Pancreas (tissue), 10 donors: ENCODE data around the gene MORN4. TPM values are rescaled to one million over a fixed set of nuclear protein-coding genes. Genes with fewer than 3 reads are reported as not detected.

Source experiments
- ATAC-seq, 4 donors: fragments of 200-7000 bp; cut with Tn5 transposase; one replicate each; pipeline versions ENCODE4 v1.8.0 to v1.9.1; 2020; ENCODE audit warnings: mild to moderate bottlenecking in 4 of 4, moderate library complexity in 4 of 4
- DNase-seq, 6 donors: peaks; one replicate each; pipeline ENCODE4 v3.0.0-alpha.2; 2020
- FAIRE-seq: peaks from 2 replicates; lab custom pipeline; 2012; peaks lifted over from hg19 to GRCh38; lab: Jason Lieb, UNC
- H3K27ac ChIP-seq, 4 donors: fragments of 200-600 bp; sonication (generic); 1 replicate in 3 of 4; 2 replicates in 1 of 4; pipeline versions ENCODE4 v1.5.0 to v1.8.0; 2020
- H3K27me3 ChIP-seq, 4 donors: fragments of 200-600 bp; one replicate each; pipeline ENCODE4 v1.8.0; 2021
- H3K36me3 ChIP-seq, 3 donors: fragments of 200-600 bp; sonication (generic) in 1 of 3; one replicate each; pipeline versions ENCODE4 v1.5.0 to v1.8.0; 2020 to 2021
- H3K4me1 ChIP-seq, 3 donors: fragments of 200-600 bp; one replicate each; pipeline ENCODE4 v1.8.0; 2021
- H3K4me3 ChIP-seq, 4 donors: fragments of 200-600 bp; sonication (generic) in 2 of 4; one replicate each; pipeline versions ENCODE4 v1.5.0 to v1.8.0; 2020 to 2021
- H3K9me3 ChIP-seq, 4 donors: fragments of 200-600 bp; one replicate each; pipeline ENCODE4 v1.8.0; 2021
- WGBS, 2 donors: extraction: QIAGEN DNeasy Blood & Tissue Kit; methylation state at CpG; one replicate each; pipeline ENCODE4 v1.1.7; 2013; 5-methylcytosine and 5-hydroxymethylcytosine counted together
- intact Hi-C, 3 donors: fragments of 100-400 bp; cut with DNase I; formaldehyde crosslinking; loops; one replicate each; pipeline versions ENCODE4 v1.11.1 to v1.14.2; 2022
- polyA plus RNA-seq, 2 donors: library from polyadenylated mRNA; stranded (reverse); fragments of 200-250 nt; gene quantifications; one replicate each; pipeline ENCODE4 v1.2.3, GENCODE V29; 2013
- total RNA-seq, 6 donors: library from RNA; stranded (reverse); fragmentation: NEBNext Ultra II Directional in 4 of 6; extraction: Animal tissue kit (Norgen Biotek cat#: 25700) in 4 of 6; gene quantifications; one replicate each; pipeline versions ENCODE4 v1.2.1 to v1.2.4, GENCODE V29; 2021 to 2023
- TF ChIP-seq, protein P1 (sequence below), 4 donors: fragments of 200-600 bp; sonication (generic) in 3 of 4; IDR thresholded peaks; one replicate each; pipeline versions ENCODE4 v1.5.0 to v1.8.0; 2021; ENCODE audit warnings: antibody characterized with exemption in 4 of 4
- donor health status: healthy with polysubstance abuse.
- donor health status: DM: no; HTN: no; CAD: no; lungs with moderate emphysema.
- donor health status: DM: no; HTN: no; CAD: no.
- donor health status: control.
- donor health status: control.
- donor health status: Bipolar disorder and iron deficiency.
- donor health status: DM: yes; HTN: yes; CAD: no.
- donor health status: DM: no; HTN: no; CAD: no.
- donor health status: DM: no; HTN: no; CAD: no.
- donor health status: DM: yes; HTN: yes; CAD: no.

Gene MORN4
- total and polyA plus RNA-seq, 8 donors: 3.3 to 8.9 (median 4.7) TPM

DNA sequence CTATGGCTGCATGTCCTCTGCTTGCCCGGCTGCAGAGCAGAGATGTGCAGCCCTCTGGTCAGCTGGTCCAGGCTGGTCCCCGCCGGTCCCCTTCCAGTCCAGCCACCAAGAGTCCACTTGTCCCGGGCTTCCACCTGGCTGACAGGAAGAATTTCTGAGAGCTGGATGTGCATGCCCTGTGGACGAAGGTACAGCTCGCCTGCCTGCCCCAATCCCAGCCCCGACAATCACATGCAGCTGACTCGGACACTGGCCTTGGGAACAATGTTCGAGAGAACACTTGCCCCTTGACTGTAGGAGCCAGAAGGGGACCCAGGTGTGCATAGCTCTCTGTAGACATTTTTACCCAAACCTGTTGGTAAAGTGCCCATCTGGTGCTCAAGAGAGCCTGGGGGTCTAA is 41.9 kb upstream of the MORN4 start:
- H3K4me3 ChIP-seq: no peak overlapping the region
- 81 to 87% methylated on average over 8 to 9 of the region's 9 CpGs for WGBS, 2 donors
- no peak for ATAC-seq
- DNase-seq: no peak
- H3K4me1 ChIP-seq: no peaks in the 10 kb centered on the region
- no peaks in the 10 kb centered on the region for H3K27me3 ChIP-seq
- FAIRE-seq: no peak
- H3K9me3 ChIP-seq: no peaks in the 10 kb centered on the region
- H3K36me3 ChIP-seq: peaks cover 0 to 47% (median 0%) of the 10 kb centered on the region in 3 donors
- TF ChIP-seq, protein P1, sequence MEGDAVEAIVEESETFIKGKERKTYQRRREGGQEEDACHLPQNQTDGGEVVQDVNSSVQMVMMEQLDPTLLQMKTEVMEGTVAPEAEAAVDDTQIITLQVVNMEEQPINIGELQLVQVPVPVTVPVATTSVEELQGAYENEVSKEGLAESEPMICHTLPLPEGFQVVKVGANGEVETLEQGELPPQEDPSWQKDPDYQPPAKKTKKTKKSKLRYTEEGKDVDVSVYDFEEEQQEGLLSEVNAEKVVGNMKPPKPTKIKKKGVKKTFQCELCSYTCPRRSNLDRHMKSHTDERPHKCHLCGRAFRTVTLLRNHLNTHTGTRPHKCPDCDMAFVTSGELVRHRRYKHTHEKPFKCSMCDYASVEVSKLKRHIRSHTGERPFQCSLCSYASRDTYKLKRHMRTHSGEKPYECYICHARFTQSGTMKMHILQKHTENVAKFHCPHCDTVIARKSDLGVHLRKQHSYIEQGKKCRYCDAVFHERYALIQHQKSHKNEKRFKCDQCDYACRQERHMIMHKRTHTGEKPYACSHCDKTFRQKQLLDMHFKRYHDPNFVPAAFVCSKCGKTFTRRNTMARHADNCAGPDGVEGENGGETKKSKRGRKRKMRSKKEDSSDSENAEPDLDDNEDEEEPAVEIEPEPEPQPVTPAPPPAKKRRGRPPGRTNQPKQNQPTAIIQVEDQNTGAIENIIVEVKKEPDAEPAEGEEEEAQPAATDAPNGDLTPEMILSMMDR (IDR thresholded peaks at IDR 0.05): no peak
- no peak overlapping the region for H3K27ac ChIP-seq
- intact Hi-C loops: loop anchor here in 1 of 3 donors (5.0 kb wide), 1 partner anchor 57 kb away; no protein-coding TSS in a partner anchor

DNA sequence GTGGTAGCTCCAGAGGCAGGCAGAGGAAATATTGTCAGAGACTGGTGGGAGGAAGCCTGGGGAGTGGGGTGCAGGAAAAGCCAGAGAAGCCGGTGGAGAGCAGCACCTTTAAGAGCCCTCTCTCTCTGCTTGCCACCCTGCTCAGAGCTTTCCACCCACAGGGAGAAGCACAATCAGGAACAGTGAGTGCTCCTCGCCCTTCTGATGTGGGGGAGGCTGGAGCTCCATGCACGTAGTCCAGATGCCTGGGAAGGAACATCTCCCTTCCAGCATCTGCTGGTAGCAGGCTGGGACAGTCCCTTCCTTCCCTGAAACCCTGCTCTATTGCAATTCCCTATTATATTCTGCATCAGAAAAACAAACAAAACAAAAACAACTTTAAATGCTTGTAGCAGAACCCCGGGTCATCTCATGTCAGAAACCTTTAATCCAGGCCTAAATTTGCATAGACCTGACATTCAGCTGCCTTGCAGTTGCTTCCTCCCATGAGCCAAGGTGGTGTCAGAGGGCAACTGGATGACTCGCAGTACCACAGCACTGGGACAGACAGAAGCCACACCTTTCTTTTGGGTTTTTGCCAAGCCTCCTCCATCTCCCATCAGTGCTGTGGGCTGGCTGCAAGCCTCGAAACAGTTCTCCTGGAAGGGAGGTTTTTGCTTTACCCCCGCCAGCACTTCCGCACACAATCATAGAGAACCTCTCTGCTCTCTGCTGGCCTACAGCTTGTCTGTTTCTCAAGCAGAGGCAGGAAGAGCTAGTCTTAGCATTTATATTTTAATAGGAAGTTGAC is 40.6 kb upstream of the MORN4 start:
- FAIRE-seq: no peak

DNA sequence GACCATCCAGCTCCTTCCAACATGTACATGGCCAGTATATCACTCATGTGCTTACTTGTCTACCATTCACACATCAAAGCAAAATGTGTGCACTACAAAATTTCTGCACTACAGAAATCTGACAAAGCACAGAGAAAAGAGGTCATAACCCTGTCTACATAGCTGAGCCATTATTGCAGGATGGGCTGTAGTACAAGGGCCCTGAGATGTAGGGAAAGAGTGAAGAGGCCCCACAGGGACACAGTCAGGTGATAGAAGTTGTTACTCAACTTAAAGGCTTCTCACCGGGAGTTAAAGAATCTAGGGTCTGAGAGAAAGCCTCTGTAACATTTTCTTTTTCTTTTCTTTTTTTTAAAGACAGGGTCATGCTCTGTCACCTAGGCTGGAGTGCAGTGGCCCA is 36.3 kb upstream of the MORN4 start:
- intact Hi-C loops: no loop called here
- 91 to 96% methylated on average over 1 of the region's 1 CpG for WGBS, 2 donors
- no peak overlapping the region for H3K27ac ChIP-seq
- H3K27me3 ChIP-seq: no peaks in the 10 kb centered on the region
- FAIRE-seq: no peak
- H3K9me3 ChIP-seq: no peaks in the 10 kb centered on the region
- no peak for DNase-seq
- ATAC-seq: no peak
- TF ChIP-seq, protein P1 (IDR thresholded peaks at IDR 0.05): no peak
- H3K4me1 ChIP-seq: peaks cover 0 to 4% (median 0%) of the 10 kb centered on the region in 3 donors
- H3K4me3 ChIP-seq: no peak overlapping the region
- H3K36me3 ChIP-seq: peaks cover 0 to 16% (median 0%) of the 10 kb centered on the region in 3 donors

More for the DNA sequence above, 40.6 kb upstream of the MORN4 start:
- ATAC-seq (no peak), DNase-seq (no peak)
- H3K4me3 ChIP-seq: no peak overlapping the region
- 74 to 77% methylated on average over 8 of the region's 8 CpGs for WGBS, 2 donors
- H3K27ac ChIP-seq: no peak overlapping the region
- H3K4me1 ChIP-seq: no peaks in the 10 kb centered on the region
- H3K27me3 ChIP-seq: no peaks in the 10 kb centered on the region
- TF ChIP-seq, protein P1 (IDR thresholded peaks at IDR 0.05): no peak
- no peaks in the 10 kb centered on the region for H3K9me3 ChIP-seq
- intact Hi-C loops: no loop called here
- peaks cover 0 to 38% (median 0%) of the 10 kb centered on the region in 3 donors for H3K36me3 ChIP-seq

DNA sequence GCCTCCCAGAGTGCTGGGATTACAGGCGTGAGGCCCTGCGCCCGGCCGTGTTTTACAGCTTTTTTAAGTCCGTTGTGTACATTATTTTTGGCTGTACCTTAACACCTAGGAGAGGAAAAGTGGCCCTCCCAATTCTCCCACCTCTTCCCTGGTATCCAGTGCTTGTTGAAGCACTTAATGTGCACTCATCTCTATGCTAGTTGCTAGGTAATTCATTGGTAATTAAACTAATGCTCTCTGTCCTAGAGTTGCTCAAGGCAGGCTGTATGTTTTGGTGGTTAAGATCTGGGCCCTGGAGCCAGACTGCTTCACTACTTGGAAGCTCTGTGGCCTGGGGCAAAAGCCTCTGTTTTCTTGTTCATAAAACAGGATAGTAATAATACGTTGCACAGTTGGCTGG is 34.2 kb upstream of the MORN4 start:
- peaks cover 0 to 6% (median 0%) of the 10 kb centered on the region in 3 donors for H3K36me3 ChIP-seq
- ATAC-seq (peak in 2 of 4 donors; percentile 52 to 55), FAIRE-seq (no peak), DNase-seq (no peak)
- no peak overlapping the region for H3K27ac ChIP-seq
- TF ChIP-seq, protein P1 (IDR thresholded peaks at IDR 0.05): no peak
- peaks cover 0 to 9% (median 6%) of the 10 kb centered on the region in 3 donors for H3K4me1 ChIP-seq
- no peaks in the 10 kb centered on the region for H3K27me3 ChIP-seq
- intact Hi-C loops: no loop called here
- no peak overlapping the region for H3K4me3 ChIP-seq
- 73 to 76% methylated on average over 6 of the region's 6 CpGs for WGBS, 2 donors
- H3K9me3 ChIP-seq: no peaks in the 10 kb centered on the region

DNA sequence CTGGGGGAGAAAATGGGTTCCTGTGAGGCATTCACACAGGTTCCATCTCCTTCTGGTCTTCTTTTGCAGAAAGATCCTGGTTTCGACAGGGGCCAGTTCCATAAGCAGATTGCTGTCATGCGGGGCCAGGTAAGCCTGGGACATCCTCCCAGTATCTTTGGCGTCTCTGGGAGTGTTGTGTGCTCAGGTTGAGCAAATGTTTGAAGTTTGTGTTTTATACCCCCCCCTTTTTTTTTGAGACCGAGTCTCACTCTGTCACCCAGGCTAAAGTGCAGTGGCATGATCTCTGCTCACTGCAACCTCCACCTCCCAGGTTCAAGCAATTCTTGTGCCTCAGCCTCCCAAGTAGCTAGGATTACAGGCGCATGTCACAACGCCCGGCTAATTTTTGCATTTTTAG is 33.7 kb upstream of the MORN4 start:
- ATAC-seq (no peak), FAIRE-seq (no peak), DNase-seq (no peak)
- WGBS, 2 donors: 90% methylated on average over 7 of the region's 7 CpGs
- H3K36me3 ChIP-seq: peaks cover 0 to 6% (median 0%) of the 10 kb centered on the region in 3 donors
- TF ChIP-seq, protein P1 (IDR thresholded peaks at IDR 0.05): no peak
- H3K9me3 ChIP-seq: no peaks in the 10 kb centered on the region
- intact Hi-C loops: no loop called here
- no peak overlapping the region for H3K4me3 ChIP-seq
- H3K27ac ChIP-seq: no peak overlapping the region
- no peaks in the 10 kb centered on the region for H3K27me3 ChIP-seq
- H3K4me1 ChIP-seq: peaks cover 0 to 9% (median 6%) of the 10 kb centered on the region in 3 donors
